Umbilical cord (tissue), 2 donors: Measurements from ENCODE around the gene ZNF135. TPM values are rescaled to one million over a fixed set of nuclear protein-coding genes. Genes with fewer than 3 reads are reported as not detected.

ENCODE experiments used
- DNase-seq: peaks from one replicate; pipeline ENCODE4 v3.0.0-alpha.2; 2015; ENCODE audit warnings: low spot score
- total RNA-seq: library from RNA; depleted of rRNA; stranded (reverse); fragments of >200 nt; gene quantifications from one replicate; pipeline ENCODE4 v1.2.3, GENCODE V29; 2014; ENCODE audit warnings: low replicate concordance; ENCODE audit not compliant: insufficient read depth

Gene ZNF135
- 8.9 TPM for total RNA-seq

DNA sequence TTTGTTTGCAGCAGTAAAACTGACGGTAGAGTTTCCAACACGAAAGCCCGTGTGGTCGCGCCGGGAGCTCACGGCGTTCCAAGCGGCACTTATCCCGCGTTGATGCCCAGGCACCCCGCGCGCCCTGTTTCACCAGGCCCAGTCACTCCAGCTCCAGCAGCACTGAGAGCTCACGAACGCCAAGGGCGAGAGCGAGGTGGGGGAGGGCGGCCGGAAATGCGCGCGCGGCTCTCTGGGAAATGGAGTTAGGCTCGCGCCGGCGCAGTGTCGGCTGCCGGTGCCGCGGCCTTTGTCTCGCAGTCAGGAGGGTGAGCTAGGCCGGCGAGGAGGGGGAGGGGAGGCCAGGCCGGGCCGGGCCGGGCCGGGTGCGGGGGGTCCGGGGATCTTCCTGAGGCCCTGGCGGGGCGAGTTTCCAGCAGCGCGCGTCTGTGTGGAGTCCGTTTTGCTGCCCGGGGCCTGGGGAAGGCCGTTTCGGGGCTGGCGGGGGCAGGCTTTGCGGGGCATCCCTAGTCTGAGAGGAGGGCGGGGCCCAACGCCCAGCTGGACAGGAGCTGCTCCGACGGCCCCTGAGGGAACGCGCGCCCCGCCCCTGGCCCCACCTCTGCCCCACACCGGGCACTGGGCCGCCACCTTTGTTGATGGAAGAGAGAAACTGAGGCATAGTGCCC lies at the start of gene ZNF135:
Gene ZNF135, plus strand, starts transcription at position 280 of the 668 bp plus-strand sequence. CDS start 721 bp downstream, outside the sequence.
- peak; percentile 96 for DNase-seq

DNA sequence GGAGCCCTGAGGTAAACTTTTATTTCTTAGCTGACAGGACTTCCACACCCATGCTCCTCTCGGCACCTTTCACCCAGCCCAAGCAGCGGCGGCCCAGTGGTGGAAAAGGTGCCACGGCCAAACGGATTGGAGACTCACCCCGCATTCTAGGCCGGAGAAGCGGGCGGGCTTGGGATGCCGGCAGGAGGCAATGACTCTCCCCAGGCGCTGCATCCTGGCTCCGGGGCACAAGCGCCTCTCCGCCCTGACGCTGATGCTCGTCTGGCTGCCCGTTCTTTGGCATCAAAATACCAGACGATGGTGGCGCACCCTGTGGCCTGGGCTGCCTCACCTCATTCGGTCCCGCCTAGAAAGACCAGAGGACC lies 49.8 kb upstream of the ZNF135 start:
- DNase-seq: no peak

DNA sequence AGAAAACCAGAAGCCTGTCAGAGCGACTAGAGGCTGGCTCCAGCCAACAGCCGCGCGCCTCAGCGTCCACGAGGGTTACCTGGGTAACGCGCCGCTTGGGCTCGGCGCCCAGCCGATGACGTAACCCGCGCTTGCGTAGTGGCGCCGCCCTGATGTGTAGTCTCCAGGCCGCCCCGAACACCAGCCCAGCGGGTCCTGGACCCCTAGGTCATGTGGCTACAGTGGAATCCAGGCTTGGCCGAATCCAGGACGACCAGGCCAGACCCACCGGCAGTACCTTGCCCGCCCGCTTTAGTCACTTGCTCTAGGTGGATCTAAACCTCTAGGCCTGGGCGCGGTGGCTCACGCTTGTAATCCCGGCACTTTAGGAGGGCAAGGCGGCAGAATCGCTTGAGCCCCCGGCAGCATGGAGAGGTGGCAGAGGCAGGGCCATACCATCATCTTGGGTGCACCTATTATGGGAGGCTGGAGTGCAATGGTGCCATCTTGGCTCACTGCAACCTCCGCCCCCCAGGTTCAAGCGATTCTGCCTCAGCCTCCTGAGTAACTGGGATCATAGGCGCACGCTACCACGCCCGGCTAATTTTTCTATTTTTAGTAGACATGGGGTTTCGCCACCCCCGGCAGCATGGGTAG lies 49.3 kb upstream of the ZNF135 start:
- peak; percentile 93 for DNase-seq

DNA sequence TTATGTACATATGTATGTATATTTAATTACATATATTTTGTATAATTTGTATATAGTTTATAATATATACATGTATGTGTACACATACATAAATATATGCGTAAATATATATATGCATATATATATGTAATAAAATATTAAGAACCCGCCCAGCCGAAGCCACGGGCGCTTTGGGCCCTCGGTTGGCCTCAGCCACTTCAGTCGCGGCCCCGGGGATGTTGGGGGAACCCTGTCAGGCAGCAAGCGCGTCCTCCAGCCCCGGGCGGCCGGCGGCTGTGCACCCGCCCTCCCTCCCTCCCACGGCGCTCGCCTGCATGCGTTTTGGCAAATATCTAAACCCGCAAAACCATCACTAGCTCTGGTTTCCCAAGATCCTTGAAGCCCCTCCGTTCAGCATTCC lies 48.6 kb upstream of the ZNF135 start:
- DNase-seq: no peak

DNA sequence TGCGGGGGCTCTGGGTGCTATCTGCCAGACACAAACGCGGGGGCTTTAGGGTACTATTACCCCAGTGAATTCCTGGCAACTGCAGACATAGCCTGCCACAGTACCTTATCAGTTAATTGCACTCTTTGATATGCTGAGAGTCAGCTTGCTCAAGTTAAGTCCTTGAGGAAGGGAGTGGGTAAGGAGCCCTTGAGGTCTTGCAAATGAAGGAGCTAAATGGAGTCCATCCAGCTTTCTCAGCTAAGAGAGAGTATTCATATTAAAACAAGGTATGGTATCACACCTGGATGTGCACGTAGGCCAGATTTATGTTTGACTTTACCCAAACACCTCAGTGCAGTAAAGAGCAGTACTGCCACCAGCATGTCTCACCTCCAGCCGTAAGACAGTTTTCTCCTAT lies 44.9 kb upstream of the ZNF135 start:
- no peak for DNase-seq

DNA sequence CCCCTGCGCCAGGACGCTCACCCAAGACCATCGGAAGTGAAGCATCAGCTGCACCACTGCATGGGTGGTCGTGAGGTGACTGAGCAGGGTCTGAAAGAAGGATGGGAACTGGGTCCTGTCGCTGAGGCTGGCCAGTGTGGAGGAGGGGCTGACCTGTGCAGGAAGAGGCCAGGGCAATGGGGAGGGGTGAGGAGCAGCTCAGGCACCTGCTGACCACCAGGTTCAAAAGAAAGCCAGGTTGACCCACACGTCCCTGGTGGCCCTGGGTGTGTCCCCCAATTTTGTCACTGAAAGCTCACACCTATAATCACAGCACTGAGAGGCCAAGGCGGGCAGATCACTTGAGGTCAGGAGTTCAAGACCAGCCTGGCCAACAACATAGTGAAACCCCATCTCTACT lies 39.0 kb upstream of the ZNF135 start:
- DNase-seq: no peak

DNA sequence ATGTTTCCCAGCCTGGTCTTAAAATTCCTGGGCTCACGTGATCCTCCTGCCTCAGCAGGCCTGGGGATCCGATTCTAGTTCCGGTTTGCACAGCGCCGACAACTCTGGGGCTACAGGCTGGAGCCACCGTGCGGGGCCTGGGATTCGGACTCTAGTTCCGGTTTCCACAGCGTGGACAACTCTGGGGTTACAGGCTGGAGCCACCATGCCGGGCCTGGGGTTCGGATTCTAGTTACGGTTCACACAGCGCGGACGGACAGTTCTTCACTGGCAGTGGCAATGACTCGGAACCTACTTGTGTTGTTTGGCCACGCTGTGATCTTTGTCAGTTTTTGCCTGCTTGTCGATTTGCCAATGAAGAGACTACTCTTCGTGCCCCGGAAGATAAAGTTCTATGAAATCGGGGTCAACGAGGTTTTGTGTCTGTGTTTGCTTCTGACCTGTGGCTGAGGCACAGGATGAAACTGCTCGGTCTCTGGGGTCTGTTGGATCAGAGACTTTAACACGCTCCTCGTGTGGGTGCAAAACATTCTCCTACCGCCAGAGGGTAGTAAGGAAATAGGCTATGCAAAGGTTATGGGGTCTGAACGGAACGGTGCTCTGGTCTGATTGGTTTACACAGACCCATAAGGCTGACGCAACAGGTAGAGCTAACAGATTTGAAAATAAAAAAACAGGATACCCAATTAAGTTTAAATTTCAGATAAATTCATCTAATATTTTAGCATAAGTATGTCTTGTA lies 37.4 kb upstream of the ZNF135 start:
- peak; percentile 80 for DNase-seq

DNA sequence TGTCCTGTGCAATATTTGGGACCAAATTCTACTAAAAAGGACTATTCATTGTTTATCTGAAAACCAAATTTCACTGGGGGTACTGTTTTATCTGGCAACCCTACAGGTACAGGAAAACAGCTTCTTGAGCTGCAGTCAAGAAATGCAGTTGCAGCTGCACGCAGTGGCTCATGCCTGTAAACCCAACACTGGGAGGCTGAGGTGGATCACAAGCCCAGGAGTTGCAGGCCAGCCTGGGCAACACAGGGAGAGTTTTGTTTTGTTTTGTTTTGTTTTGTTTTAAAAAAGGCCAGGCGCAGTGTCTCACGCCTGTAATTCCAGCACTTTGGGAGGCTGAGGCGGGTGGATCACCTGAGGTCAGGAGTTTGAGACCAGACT lies 36.8 kb upstream of the ZNF135 start:
- no peak for DNase-seq

DNA sequence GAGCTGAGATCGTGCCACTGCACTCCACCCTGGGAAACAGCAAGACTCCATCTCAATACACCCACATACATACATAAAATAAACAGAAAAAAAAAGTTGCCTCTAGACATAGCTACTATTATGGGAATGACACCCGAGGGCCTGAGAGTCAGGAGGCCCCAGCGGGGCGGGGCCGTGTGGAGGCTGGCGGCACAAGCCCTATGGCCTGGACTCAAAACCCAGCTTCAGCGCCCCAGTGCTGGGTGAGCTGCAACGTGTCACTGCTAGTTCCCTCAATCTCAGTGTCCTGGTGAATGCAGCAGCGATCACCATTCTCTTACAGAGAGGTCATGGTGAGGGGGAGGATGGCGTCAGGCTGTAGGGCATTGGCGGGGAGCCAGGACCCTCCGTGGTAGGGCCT lies 34.4 kb upstream of the ZNF135 start:
- no peak for DNase-seq

DNA sequence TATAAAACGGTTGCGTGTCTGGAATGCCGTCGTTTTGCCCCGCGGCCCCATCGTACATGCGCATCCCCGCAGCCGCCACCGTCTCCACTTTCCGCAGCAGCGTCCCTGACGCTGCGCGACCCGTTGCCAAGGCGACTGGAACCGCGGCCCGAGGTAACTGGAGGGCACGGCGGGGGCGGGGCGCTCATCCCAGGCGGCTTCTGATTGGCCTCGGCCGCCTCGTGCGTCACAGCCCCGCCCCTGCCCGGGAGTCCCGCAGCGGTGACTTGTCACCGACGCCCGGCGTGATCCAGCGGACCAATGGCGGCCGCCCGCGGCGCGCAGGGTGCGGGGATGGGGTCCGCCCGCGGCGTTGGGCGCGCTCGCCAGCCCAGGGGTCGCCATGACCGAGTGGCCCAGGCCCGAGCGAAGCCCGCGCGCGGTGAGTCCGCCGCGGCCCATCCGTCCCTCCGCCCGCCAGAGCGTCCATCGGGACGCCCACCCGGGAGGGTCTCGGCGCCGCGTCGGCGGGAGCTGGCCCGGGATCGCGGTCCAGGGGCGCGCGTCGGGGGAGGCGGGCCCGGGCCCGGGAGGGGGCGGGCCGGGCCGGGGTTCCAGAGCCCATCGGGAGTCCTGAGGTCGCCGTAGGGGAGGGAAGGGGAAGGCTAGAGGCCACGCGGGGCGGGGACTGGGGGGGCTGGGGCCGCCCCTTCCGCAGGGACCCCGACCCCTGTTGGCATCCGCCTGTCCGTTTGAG lies 25.2 kb upstream of the ZNF135 start, which contains the start of gene ZSCAN1:
Gene ZSCAN1, plus strand, starts transcription at position 285 of the 736 bp plus-strand sequence. CDS start 3,812 bp downstream, outside the sequence.
- peak; percentile 93 for DNase-seq

DNA sequence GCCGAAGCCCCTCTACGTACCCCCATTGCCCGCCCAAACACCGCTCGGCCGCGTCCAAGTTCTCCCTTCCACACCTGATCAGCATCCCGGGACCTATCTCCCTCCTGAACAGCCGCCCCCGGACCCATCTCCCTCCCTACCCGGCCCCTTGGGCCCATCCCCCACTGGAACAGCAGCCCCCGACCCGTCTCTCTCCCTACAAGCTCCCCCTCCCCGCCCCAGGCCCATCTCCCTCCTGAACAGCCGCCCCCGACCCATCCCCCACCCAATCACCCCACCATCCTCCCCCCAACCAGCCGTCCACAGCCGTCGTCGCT lies 24.6 kb upstream of the ZNF135 start:
- DNase-seq: no peak

DNA sequence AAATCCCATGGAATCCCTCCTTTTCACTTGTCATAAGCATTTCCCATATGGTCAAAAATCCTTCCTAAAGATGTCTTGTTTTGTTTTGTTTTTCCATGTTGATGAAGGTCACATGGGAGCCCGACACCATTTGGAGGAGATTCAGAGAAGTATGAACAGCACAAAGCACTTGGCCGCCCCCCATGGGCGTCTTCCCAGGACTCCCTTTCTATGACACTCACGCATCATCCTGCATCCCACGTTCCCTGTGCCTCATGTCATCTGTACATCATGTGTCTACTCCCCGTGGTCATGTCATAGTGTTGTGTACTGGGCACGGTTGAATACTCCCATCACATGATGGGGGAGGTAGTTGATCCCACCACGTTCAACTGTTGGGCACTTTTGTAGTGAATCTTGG lies 23.2 kb upstream of the ZNF135 start:
- no peak for DNase-seq

DNA sequence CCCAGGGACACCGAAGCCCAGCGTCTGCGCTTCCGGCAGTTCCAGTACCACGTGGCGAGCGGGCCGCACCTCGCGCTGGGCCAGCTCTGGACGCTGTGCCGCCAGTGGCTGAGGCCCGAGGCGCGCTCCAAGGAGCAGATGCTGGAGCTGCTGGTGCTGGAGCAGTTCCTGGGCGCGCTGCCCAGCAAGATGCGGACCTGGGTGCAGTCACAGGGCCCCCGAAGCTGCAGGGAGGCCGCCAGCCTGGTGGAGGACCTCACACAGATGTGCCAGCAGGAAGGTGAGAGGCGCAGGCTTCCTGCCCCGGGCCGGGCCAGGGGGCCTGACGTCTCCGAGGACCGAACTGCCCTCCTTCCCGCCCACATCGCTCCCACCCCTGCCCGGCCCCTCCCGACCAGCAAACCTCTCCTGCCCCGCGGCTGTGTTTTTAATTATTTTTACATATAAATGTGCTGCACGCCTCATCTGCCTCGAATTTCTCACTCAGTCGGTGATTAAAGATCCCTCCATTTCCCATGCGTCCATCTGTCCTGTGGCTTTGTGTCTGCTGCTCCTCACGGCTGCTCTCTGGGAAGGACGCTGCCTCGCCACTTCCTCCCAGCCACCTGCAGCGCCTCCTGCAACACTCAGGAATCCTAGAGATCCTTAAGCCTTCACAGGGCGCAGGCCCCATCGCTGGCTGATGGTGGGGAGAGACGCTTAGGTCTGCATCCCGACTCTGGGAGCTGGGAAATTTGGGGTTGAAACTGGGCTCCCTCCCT lies 21.0 kb upstream of the ZNF135 start:
- no peak for DNase-seq

DNA sequence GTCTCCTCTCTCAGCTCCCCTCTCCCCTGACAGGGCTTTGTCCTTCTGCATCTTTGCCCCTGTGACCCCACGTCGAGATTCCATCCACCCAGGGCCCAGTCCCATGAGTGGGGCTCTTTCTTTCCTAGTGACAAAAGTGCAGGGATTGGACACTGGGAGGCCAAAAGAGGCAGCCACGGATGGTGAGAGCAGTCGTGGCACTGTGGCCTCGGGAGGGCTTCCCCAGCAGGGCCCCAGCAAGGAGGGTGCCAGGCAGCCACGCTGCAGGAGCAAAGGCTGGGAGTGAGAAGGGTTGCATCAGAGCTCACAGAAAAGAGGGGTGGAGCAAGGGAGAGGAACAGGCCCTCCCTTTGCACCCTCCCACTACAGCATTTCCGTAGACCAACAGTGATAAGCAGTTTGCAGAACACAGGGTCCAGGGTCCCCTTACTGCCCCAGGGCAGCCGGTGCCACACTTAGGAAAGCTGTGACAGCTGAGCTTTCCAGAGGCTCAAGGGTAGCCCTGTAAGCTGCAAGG lies 20.3 kb upstream of the ZNF135 start:
- peak; percentile 13 for DNase-seq

DNA sequence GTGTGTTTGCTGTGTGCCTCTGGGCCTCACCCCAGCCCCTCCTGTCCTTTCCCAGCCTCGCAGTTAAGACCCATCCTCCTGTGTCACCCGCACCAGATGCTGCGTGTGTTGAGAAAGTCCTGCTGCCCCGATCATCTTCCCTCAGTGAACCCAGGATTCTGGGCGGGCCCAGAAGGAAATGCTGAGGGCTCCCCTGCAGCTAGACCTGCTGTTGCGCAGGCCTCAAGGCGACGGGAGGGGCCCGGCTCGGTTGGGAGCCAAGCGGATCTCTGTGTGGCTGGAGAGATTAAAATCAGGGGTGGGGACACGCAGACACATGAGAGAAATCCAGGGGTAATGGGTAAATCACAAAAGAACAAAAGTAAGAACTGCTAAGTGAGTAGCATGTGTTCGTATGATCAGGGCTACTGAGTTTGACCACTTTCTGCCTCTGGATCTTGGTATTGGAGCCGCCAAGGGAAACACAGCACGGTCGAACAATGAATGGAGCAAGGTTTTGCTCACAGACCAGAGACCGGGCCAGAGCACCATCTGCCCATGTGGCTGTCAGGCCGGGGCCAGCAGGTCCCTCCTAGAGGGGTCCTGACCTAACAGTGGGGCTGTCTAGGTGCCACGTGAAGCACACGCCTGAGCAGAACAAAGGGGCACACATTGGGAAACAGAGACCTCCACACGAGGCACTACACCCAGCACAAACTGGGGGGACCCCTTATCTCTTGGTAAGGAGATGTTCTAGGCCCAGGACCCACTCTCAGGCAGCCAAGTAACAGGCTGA lies 18.1 kb upstream of the ZNF135 start:
- no peak for DNase-seq

DNA sequence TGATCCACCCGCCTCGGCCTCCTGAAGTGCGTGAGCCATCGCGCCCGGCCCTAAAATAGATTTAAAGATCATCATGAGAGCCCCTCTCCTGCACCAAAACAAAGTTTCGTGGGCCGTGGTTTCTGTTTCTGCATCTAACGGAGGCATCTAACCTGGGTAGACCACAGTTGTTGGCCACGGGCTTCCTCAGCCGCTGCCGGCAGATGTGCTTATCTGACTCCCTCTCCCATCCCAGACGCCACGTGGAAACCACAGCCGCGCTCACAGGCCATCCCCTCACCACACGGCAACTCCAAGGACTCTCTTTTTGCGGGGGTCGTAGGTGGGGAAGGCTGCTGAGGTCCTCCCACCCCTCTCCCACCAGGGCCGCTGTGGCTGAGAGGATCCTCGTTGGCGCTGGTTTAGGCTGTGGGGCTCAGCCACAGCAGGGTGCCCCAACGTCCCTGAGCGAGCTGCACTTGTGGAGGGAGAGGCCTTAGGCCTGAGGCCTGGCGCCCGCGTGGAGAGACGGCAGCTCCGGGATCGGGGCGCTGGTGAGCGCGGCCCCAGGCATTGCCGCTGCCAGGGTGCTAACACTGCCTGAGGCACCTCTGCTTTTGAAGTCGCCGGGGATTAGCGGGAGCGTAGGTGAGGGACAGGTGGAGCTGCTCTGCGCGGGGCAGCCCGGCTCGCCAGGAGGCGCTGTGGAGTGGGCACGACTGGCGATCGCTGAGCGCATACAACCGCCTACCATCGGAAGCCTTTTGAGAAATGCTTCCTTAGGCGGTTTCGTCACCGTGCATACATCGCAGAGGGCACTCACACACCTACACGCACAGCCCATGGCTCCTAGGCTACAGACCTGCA lies 16.4 kb upstream of the ZNF135 start:
- DNase-seq: no peak

DNA sequence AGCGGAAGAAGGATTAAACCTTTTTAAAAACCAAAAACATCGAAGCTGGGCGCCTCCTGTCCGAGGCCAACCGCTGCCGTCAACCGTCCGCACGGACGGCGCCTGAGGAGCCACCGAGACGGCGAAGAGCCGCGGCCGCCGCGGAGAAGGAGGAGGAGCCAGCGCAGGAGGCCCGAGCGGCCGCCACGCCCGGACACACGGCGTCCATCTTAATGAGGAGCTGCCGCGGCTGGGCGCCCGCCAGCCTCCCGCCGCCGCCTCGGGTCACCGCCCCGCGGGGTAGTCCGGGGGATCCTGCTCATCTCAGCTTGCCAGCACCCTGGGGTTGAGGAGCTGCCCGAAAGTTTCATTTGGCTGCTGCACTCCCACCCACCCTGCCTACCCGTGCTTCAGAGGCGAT lies 14.7 kb upstream of the ZNF135 start:
- no peak for DNase-seq

DNA sequence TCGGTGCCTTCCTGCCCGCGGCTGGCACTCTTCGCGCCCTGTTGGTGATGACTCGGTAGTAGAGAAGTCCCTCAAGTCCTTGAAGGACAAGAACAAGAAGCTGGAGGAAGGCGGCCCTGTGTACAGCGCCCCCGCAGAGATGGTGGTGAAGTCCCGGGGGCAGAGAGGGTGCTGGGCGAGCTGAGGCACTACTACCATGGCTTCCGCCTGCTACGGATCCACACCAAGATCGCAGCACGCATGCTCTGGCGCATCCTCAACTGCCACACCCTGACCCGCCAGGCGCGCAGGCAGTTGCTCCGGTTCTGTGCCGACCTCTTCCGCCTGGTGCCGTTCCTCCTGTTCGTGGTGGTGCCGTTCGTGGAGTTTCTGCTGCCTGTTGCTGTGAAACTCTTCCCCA lies 14.2 kb upstream of the ZNF135 start:
- DNase-seq: no peak

DNA sequence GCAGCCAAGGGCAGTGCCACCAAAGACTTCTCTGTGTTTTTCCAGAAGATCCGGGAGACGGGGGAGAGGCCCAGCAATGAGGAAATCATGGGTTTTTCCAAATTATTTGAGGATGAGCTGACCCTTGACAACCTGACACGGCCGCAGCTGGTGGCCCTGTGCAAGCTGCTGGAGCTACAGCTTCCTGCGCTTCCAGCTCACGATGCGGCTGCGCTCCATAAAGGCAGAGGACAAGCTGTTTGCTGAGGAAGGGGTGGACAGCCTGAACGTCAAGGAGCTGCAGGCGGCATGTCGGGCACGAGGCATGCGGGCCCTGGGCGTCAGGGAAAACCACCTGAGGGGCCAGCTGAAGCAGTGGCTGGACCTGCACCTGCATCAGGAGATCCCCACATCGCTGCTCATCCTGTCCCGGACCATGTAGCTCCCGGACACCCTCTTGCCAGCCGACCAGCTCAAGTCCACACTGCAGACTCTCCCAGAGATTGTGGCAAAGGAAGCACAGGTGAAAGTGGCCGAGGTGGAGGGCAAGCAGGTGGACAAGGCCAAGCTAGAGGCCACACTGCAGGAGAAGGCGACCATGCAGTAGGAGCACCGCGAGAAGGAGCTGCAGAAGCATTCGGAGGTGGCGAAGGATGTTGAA lies 13.6 kb upstream of the ZNF135 start:
- no peak for DNase-seq
